Dedifferentiated amniotic fluid mesenchymal stem cell (primary cell): ENCODE results near the gene CHST8.

Source experiments
- DNase-seq: peaks from one replicate; pipeline ENCODE4 v3.0.0-alpha.2; 2016; ENCODE audit errors: extremely low spot score

Gene CHST8

DNA sequence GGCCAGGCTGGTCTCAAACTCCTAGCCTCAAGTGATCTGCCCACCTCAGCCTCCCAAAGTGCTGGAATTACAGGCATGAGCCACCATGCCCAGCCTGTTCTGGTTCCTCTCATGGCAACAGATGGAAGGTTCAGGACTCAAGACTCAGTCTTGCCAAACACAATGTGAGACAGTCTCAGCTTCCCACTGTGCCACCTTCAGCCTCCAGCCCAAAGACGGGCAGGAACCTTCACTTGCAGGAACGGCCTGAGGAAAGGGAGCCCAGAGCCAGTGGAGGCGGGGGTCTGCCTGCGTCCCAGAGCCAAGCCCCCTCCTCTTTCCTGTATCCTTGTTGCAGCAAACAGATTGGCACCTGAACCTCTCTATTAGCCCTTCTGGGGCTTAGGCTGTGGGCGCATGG lies 2.9 kb upstream of the CHST8 start:
- DNase-seq: no peak

- no peak for DNase-seq
Measured at GRCh38 chr19:33620611-33621010, 1.1 kb upstream of the CHST8 start.

GRCh38 chr19:33621065-33621785 lies 528 bp upstream of the CHST8 start:
- no peak for DNase-seq

- DNase-seq: no peak
Measured at GRCh38 chr19:33622505-33622808, 704 bp downstream of the CHST8 start.

GRCh38 chr19:33622809-33623511 lies 1.2 kb downstream of the CHST8 start:
- DNase-seq: no peak

DNA sequence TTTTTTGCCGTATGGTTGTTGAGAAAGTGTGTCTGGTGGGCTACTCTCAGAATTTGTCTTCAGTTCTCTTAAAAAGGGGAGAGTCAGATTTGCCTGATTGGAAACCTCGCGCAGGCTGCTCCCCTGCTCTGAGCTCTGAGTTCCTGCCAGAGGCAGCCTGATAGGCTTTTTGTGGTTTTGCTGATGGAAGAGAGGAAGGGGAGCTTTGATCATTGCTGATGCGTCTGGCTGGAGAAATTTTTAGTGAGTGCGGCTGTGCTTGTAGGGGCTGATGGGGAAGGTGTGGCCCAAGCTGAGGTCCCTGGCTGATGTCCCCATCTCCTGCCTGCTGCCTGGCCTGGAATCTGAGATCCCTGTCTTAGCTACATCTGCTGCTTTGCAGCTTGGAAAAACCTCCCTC lies 2.8 kb downstream of the CHST8 start:
- DNase-seq: no peak

GRCh38 chr19:33627526-33627925 lies 5.8 kb downstream of the CHST8 start:
- no peak for DNase-seq

DNA sequence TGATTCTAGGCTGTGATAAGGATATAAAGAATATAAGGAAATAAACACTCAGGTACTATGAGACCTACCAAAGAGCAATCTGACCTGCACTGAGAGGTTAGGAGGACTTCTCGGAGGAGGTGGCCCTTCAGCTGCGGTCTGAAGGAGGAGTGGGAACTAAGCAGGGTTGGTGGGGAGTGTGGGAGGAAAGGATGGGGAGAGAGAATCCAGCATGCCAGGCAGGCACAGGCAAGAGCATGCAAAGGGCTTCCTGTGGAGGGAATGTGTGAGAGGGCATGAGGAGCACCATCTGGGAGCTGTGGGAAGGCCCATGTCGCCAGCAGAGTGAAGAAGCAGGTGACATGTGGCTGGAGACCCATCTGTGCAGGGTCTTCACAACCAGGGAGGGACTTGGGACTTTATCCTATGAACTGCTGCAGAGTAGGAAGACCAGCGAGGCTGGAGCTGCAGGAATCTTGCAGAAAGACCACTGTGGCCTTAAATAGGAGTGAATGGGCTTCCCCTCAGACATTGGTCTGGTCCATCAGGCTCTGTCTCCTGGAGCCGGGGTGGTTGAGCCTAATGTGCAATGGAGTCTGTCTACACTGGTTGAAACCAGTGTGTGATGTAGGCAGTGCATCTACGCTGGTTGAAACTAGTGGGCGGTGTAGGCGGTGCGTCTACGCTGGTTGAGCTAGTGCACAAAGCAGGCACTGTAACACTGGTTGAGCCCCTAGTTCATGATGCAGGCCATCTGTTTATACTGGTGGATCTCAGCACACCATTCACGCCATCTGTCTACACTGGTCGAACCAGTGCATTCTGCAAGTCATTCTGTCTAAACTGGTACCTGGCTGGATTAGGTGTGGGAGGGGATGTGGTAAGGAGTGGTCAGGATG lies 6.4 kb downstream of the CHST8 start:
- no peak for DNase-seq

DNA sequence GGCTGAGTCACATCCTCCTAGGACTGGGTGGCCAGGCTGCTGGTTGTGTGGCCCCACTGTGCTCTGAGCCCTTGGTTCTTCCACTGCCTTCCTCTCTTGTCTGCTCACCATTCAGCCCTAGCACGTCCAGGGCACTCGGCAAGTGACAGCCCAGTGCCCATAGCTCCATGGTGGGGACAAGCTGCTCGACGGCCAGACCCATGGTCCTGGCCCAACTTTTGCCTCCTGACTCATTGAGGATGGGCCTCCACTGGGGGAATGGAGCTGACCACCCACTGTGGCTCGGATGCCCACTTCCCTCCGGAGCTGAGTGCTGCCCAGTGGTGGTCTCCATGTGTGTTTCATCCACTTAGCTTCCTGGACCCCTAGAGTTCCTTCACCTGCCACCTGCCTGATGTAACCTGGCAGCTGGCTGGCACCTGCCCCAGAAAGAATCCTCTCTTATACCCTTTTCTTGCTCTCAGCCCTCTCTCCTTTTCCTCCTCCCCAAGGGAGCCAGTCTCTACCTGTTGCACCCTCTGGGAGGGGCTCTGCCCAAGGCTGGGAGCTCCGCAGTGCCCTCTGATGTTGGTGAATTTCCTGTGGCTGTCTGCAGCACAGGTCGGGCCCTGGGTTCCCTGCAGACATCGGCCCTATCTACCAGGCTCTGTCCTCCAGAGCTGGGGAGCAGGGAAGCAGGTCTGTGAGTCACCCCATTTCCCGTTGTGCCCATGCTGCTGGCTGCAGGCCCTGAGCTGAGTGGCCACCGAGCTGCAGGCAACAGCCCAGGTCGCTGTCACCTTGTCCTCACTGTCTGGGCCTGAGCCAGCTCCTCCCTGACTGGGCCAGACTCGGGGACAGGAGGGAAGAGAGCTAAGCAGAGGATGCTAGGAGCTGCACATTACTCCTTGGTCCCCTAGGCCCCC lies 7.4 kb downstream of the CHST8 start:
- DNase-seq: no peak

DNA sequence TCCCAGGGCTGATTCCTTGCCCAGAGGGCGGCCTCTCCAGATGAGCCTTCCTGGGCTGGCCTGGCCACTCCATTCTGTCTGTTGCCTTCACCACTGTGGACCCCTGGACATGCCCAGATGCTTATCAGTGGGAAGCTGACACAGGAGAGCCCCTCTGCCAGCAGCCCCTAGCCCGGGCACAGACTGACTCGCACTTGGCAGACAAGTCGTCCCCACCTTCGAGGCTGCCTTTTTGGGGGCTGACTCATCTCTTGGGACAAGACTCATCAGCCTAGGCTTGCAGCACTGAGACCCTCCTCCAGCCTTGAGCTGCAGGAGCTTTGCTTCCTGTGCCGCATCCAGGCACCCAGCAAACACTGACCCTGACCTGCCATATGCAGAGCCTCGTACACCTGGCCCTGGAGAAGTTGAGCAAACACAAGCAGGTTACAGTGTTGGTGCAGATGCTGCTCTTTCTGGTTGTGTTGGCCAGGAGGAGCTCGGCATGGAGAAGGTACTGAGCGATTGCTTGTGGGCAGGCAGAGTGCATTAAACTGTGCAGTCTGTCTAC lies 8.1 kb downstream of the CHST8 start:
- no peak for DNase-seq

GRCh38 chr19:33630880-33631608 lies 9.3 kb downstream of the CHST8 start:
- no peak for DNase-seq

- no peak for DNase-seq
Measured at GRCh38 chr19:33631609-33631973, 9.8 kb downstream of the CHST8 start.

DNA sequence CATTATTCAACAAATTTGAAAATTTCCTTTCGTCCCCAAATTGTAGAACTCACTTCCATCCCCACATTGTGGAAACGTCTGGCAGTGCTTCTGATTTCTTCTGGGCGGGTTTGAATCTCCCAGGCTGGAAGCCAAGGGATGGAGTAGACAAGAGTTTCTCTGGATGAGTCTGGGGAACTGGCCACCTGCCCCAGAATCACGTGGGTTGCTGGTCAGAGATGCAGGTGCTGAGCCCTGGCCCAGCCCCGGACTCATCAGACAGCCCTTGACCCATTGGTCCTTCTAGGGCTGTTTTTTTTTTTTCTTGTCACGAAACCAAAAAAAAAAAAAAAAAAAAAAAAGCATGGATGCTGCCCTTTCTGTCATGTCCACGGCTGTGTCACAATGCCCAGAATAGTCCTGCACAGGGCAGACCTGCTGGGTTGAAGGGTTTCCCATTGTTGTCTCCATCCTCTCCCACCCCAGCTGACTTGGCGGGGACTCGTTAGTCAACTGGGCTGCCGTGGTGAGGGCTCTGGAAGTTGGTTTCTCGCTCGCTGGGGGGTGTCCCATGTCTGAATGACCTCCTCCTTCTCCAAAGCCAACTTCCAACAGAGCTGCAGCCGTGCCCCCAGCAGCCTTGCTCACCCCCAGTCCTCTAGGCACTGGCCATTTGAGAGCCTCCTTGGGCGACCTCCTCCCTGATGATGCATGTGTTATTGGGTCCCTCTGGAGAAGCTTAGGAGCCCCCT lies 12.8 kb downstream of the CHST8 start:
- DNase-seq: no peak

- no peak for DNase-seq
Measured at GRCh38 chr19:33638167-33639034, 16.6 kb downstream of the CHST8 start.

DNA sequence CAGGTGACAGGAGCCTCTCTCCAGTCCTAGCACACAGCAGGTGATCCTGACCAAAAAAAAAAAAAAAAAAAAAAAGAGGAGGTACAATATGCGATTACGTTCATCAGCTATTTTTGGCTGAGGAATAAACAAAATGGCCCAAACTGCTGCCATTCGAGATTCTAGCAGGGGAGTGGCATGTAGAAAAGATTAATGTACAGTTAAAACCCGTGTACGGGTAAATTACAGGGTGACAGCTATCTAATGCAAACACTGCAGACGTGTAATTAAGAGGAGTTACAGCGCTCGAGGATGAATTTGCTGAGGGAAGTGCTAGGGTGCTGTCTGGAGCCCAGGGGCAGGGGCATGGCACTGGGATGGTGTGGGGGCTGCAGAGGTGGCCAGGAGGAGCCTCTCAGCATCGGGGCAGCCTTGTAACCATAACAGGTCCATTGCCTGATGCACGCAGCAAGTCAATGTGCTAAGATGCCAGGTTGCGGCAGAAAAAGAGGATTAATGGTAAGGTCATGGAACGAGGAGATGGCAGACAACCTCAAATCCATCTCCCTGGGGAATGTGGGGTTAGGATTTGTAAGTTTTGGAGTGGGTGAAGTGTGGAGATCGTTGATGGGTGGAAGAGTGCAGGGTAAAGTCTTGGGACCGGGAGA lies 17.4 kb downstream of the CHST8 start:
- DNase-seq: no peak

DNA sequence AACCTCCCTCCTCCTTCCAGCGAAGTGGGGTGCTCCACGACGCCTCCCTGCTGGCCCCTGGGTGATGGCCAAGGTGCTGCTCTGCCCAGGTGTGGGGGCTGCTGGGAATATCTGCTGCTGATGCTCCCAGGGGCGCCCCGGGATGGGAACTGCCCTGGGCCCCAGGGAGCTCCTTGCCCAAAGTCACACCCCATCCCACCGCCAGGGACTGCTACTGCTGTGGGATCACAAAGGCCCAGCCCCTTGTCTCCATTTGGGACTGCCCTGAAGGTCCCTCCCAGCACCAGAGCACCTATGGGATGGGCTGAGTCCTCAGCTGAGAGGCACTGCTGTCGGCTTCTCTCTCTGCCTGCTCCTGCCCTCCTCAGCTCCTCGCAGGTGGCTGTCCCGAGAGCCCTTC lies 19.0 kb downstream of the CHST8 start:
- DNase-seq: no peak

DNA sequence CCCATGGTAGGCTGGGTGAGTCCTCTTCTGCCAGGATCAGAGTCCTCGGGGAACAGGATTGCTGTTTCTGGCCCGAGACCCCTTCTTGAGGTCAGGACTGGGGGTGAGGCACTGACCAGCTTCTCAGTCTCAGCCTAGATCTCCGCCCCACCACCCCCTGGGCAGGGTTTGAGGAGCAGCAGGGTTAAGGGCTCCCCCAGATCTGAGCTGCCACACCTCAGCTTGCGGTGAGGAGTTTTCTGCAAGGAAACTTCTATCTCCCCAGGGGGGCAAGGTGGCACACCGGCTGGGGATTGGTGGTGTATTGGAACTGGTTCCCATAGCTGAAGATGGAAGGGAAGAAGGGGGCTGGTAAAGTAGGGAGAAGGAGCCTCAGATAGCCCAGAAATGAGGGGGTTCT lies 19.5 kb downstream of the CHST8 start:
- DNase-seq: no peak

DNA sequence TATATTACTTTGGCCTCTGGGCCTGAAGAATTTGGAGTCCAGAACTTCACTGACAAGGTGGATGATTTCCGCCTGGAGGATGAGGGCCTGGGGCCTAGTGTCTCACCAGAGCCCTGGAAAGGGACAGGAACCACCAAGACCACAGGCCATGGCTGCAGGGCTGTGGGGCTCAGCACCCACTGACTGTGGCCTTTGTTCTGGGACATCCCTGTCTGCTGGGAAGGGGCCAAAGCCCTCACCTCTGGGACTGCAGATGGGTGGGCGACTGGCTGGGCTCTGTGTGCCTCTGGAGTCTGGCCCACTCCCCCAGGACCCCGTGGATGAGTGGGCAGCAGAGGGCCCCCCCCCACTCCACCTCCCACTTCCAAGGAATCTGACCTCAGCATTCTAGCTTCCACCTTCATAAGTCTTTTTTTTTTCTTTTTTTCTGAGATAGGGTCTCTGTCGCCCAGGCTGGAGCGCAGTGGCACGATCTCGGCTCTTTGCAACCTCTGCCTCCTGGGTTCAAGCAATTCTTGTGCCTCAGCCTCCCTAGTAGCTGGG lies 20.3 kb downstream of the CHST8 start:
- DNase-seq: no peak
